Choroid plexus epithelial cell (primary cell): ENCODE data around the gene DPP6.

Experiments used
- DNase-seq: peaks from one replicate; pipeline ENCODE4 v3.0.0-alpha.2; 2010; ENCODE audit warnings: low read depth
- H3K4me3 ChIP-seq: 2 replicates; pipeline ENCODE4 v1.5.1; 2011; ENCODE audit warnings: low read depth, mild to moderate bottlenecking, control low read depth, low read length, moderate library complexity
- TF ChIP-seq, protein P1 (sequence below): conservative IDR thresholded peaks from 2 replicates; pipeline ENCODE4 v1.5.1; 2011; ENCODE audit warnings: low read depth, mild to moderate bottlenecking, control low read depth, inconsistent platforms, low read length, moderate library complexity

Gene DPP6

GRCh38 chr7:154497751-154498150 is 445.6 kb downstream of the DPP6 start:
- H3K4me3 ChIP-seq, result no peak overlapping the region
- DNase-seq, result no peak
- TF ChIP-seq, protein P1, sequence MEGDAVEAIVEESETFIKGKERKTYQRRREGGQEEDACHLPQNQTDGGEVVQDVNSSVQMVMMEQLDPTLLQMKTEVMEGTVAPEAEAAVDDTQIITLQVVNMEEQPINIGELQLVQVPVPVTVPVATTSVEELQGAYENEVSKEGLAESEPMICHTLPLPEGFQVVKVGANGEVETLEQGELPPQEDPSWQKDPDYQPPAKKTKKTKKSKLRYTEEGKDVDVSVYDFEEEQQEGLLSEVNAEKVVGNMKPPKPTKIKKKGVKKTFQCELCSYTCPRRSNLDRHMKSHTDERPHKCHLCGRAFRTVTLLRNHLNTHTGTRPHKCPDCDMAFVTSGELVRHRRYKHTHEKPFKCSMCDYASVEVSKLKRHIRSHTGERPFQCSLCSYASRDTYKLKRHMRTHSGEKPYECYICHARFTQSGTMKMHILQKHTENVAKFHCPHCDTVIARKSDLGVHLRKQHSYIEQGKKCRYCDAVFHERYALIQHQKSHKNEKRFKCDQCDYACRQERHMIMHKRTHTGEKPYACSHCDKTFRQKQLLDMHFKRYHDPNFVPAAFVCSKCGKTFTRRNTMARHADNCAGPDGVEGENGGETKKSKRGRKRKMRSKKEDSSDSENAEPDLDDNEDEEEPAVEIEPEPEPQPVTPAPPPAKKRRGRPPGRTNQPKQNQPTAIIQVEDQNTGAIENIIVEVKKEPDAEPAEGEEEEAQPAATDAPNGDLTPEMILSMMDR, result no peak

GRCh38 chr7:154503962-154504550 is 451.9 kb downstream of the DPP6 start:
- TF ChIP-seq, protein P1, result peak; percentile 47
- DNase-seq, result peak; percentile 49

GRCh38 chr7:154504918-154505317 is 452.7 kb downstream of the DPP6 start:
- TF ChIP-seq, protein P1, result no peak
- DNase-seq, result no peak
- no peak overlapping the region for H3K4me3 ChIP-seq

More at GRCh38 chr7:154503962-154504550, 451.9 kb downstream of the DPP6 start:
- no peak overlapping the region for H3K4me3 ChIP-seq

- no peak overlapping the region for H3K4me3 ChIP-seq
- no peak for DNase-seq
- TF ChIP-seq, protein P1, result no peak
These were observed 453.2 kb downstream of the DPP6 start for GRCh38 chr7:154505362-154505761.

- TF ChIP-seq, protein P1, result no peak
- no peak overlapping the region for H3K4me3 ChIP-seq
- no peak for DNase-seq
These were observed 457.0 kb downstream of the DPP6 start for GRCh38 chr7:154509192-154509591.

DNA sequence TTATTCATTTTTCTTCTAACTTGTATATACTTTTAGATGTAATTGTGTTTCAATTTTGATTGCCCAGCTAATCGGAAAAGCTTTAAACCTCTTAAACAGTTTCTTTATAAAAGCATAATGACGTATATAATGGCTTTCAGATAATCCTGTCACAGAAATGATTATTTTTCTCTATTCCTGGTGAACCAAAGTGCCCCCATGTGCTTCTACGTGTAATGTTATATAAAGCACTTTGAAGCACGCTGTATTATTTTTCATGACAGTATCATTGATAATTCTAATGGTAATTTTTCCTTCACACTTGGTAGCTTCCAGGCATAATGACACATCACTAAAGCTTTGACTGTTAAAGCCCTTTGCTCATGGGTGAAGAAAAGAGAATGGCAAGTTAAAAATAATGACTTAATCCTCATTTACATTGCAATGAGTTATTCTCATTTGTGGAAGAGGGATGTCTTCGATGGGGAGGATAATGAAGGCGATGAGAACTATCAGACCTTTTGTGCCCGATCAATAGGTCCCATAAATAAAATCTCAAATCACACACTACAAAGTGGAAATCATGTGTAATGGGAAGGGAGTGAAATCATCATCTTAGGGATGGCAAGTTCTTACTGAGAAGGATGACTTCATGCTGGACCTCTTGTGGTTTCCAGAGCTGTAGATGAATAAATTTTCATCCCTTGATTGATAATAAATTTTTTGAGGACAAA is 460.1 kb downstream of the DPP6 start:
- DNase-seq, result no peak
- TF ChIP-seq, protein P1, result no peak
- no peak overlapping the region for H3K4me3 ChIP-seq

- TF ChIP-seq, protein P1, result no peak
- no peak for DNase-seq
- no peak overlapping the region for H3K4me3 ChIP-seq
These were observed 465.6 kb downstream of the DPP6 start for GRCh38 chr7:154517768-154518167.
